NCI-H446 treated with DMSO at 0.1 percent for 48 hours (cell line): ENCODE measurements around the gene ZNF316.

Experiments
- DNase-seq: peaks from one replicate; lab custom pipeline; 2025; lab: John Stamatoyannopoulos, UW

Gene ZNF316

DNA sequence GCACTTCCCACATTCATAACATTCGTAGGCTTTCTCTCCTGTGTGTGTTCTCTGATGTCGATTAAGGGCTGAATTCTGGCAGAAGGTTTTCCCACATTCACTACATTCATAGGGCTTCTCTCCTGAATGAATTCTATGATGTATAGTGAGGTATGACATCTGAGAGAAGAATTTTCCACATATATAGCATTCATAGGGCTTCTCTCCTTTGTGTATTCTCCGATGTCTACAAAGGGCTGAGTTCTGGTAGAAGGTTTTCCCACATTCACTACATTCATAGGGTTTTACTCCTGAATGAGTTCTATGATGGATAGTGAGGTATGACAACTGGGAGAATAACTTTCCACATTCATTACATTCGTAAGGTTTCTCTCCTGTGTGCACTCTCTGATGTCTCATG is 54.0 kb downstream of the ZNF316 start:
- no peak for DNase-seq

DNA sequence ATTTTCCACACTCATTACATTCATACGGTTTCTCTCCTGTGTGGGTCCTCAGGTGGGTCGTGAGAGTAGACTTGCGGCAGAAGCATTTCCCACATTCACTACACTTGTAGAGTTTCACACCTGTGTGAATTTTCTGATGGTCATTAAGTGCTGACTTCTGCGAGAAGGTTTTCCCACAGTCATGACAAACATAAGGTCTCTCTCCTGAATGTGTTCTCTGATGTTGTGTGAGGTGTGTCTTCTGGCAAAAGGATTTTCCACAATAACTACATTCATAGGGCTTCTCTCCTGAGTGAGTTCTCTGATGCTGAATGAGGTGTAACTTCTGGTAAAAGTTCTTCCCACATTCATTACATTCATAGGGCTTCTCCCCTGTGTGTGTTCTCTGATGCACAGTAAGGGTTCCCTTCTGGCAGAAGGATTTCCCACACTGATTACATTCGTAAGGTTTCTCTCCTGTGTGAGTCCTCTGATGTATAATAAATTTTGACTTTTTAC is 54.5 kb downstream of the ZNF316 start:
- no peak for DNase-seq

DNA sequence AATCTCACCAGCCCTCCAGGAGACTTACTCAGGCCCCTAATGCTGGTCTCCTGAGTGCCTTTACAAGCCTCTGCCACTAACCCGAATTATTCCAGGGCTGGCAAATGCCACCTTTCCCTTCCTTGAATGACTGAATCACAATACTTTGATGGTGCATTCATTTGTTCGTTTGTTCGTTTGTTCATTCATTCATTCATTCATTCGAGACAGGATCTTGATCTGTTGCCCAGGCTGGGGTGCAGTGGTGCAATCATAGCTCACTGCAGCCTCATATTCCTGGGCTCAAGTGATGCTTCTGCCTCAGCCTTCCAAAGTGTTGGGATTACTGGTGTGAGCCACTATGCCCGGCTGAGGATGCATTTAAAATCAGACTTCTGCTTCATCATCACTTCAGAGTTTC is 63.7 kb downstream of the ZNF316 start:
- DNase-seq, result no peak

DNA sequence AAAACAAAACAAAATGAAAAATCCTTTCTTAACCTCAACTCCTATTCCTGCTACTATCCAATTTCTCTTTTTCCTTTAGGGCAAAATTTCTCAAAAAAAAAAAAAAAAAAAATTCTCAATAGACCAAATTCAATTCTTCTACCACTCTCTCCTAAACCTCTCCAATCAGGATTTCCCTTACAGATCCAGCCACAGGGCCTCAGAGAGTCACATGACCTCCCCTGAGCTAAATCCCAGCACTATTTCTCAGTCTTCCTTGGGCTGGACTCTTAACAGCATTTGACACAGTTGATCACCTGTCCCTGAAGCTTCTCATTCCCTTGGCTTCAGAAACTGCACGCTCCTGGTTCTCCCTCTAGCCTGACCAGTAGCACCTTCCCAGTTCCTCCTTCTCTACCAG is 64.7 kb downstream of the ZNF316 start:
- no peak for DNase-seq
